ENCODE data around the gene STAG1.
A peak's percentile ranks its signal among the peaks of the same experiment; 100 is the strongest.

STAG1 gene

GRCh38 chr3:136366289-136366688 is 385.9 kb downstream of the STAG1 start:
- Mint-ChIP-seq H3K9me3 (peaks cover 2% of the 10 kb centered on the region), H3K27ac (peak overlapping the region in 1 of 3 experiments; percentile 19), H3K4me1 (peaks cover 12% of the 10 kb centered on the region), H3K36me3 (ENCODE audit: low read depth) (peaks cover 41% of the 10 kb centered on the region), H3K4me3 (no peak overlapping the region), H3K27me3 (ENCODE audit: low read depth) (no peaks in the 10 kb centered on the region)
- TF ChIP-seq CTCF (IDR thresholded peaks at IDR 0.05; ENCODE audit: unreplicated experiment in 3 of 3) = no peak

GRCh38 chr3:136353461-136353860 is 398.7 kb downstream of the STAG1 start:
- Mint-ChIP-seq H3K36me3 (ENCODE audit: low read depth) (peaks cover 52% of the 10 kb centered on the region), H3K27me3 (ENCODE audit: low read depth) (no peaks in the 10 kb centered on the region), H3K4me1 (no peaks in the 10 kb centered on the region), H3K9me3 (peaks cover 12% of the 10 kb centered on the region), H3K4me3 (no peak overlapping the region), H3K27ac (no peak overlapping the region)
- TF ChIP-seq CTCF (IDR thresholded peaks at IDR 0.05; ENCODE audit: unreplicated experiment in 3 of 3) = no peak

GRCh38 chr3:136351905-136352304 is 400.3 kb downstream of the STAG1 start:
- Mint-ChIP-seq H3K27me3 (ENCODE audit: low read depth) (no peaks in the 10 kb centered on the region), H3K4me1 (no peaks in the 10 kb centered on the region), H3K9me3 (peaks cover 12% of the 10 kb centered on the region), H3K36me3 (ENCODE audit: low read depth) (peaks cover 57% of the 10 kb centered on the region), H3K4me3 (no peak overlapping the region), H3K27ac (no peak overlapping the region)
- peak in 2 of 3 experiments; percentile 8 to 26 for TF ChIP-seq CTCF (IDR thresholded peaks at IDR 0.05; ENCODE audit: unreplicated experiment in 3 of 3)

- Mint-ChIP-seq H3K9me3 (peaks cover 12% of the 10 kb centered on the region), H3K4me3 (no peak overlapping the region), H3K27ac (no peak overlapping the region), H3K4me1 (no peaks in the 10 kb centered on the region), H3K27me3 (ENCODE audit: low read depth) (no peaks in the 10 kb centered on the region), H3K36me3 (ENCODE audit: low read depth) (peaks cover 55% of the 10 kb centered on the region)
- TF ChIP-seq CTCF (IDR thresholded peaks at IDR 0.05; ENCODE audit: unreplicated experiment in 3 of 3) = no peak
These were observed 400.8 kb downstream of the STAG1 start for GRCh38 chr3:136351351-136351750.

- H3K27ac Mint-ChIP-seq = no peak overlapping the region
- no peak for TF ChIP-seq CTCF (IDR thresholded peaks at IDR 0.05; ENCODE audit: unreplicated experiment in 3 of 3)
- H3K27me3 Mint-ChIP-seq (ENCODE audit: low read depth) = no peaks in the 10 kb centered on the region
- peaks cover 7% of the 10 kb centered on the region for H3K9me3 Mint-ChIP-seq
- H3K36me3 Mint-ChIP-seq (ENCODE audit: low read depth) = peaks cover 53% of the 10 kb centered on the region
- no peaks in the 10 kb centered on the region for H3K4me1 Mint-ChIP-seq
- H3K4me3 Mint-ChIP-seq = no peak overlapping the region
These were observed 401.6 kb downstream of the STAG1 start for GRCh38 chr3:136350557-136350956.

GRCh38 chr3:136350132-136350531 is 402.0 kb downstream of the STAG1 start:
- H3K27ac Mint-ChIP-seq = no peak overlapping the region

More at GRCh38 chr3:136350132-136350531, 402.0 kb downstream of the STAG1 start:
- peaks cover 50% of the 10 kb centered on the region for H3K36me3 Mint-ChIP-seq (ENCODE audit: low read depth)
- no peak for TF ChIP-seq CTCF (IDR thresholded peaks at IDR 0.05; ENCODE audit: unreplicated experiment in 3 of 3)
- H3K4me1 Mint-ChIP-seq = no peaks in the 10 kb centered on the region
- no peak overlapping the region for H3K4me3 Mint-ChIP-seq
- no peaks in the 10 kb centered on the region for H3K27me3 Mint-ChIP-seq (ENCODE audit: low read depth)
- peaks cover 3% of the 10 kb centered on the region for H3K9me3 Mint-ChIP-seq
